Jurkat, Clone E6-1 (cell line): ENCODE data around the gene VEGFA.
"Not testable (repeated sequence)": the region's sequence is repeated elsewhere in the genome, so short reads cannot be mapped to it uniquely, and the experiment has no call there.

Experiments
- DNase-seq: peaks from one replicate; pipeline ENCODE4 v3.0.0-alpha.2; 2011; ENCODE audit warnings: low read depth, low spot score
- H3K4me3 ChIP-seq: 2 replicates; pipeline ENCODE4 v1.5.1; 2011; ENCODE audit warnings: mild to moderate bottlenecking, low read length, control low read depth, moderate library complexity

VEGFA gene

DNA sequence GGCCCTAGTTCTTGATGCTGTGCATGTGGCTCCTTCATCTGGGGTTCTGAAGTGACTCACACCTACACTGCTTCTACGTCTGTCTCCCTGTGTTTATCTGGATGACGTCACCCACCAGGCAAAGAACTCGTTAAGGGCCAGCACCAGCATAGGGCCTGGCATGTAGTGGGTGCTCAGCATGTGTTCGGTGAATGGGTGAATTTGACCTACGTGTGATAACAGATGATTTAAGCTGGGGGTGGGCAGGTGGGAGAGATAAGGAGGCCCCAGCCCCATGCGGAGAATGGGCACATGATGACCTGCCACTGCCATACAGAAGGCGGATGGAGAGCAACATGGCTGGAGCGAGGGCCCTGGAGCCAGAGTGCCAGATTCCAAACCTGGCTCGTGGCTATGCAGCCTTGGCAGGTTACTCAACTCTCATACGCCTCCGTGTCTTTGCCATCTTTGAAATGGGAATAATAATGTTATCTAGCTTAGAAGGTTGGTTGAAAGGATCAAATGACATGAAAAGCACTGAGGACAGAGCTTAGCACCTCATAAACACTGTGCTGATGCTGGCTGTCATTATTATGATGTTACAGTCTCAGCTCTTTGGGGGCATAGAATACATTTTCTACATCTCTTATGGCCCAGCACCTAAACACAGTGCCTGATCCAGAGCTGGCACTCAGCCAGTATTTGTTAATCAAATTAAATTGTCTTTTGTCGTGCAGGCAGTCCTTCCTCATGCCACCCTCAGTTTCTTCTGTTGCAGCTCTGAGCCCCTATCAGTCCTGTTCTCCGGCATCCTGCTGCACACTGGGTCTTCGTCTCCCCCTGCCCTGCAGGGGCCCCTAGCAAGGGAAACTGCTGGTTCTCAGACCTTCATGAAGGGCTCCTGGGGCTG, 39.6 kb downstream of the VEGFA start:
- no peak overlapping the region for H3K4me3 ChIP-seq
- no peak for DNase-seq

DNA sequence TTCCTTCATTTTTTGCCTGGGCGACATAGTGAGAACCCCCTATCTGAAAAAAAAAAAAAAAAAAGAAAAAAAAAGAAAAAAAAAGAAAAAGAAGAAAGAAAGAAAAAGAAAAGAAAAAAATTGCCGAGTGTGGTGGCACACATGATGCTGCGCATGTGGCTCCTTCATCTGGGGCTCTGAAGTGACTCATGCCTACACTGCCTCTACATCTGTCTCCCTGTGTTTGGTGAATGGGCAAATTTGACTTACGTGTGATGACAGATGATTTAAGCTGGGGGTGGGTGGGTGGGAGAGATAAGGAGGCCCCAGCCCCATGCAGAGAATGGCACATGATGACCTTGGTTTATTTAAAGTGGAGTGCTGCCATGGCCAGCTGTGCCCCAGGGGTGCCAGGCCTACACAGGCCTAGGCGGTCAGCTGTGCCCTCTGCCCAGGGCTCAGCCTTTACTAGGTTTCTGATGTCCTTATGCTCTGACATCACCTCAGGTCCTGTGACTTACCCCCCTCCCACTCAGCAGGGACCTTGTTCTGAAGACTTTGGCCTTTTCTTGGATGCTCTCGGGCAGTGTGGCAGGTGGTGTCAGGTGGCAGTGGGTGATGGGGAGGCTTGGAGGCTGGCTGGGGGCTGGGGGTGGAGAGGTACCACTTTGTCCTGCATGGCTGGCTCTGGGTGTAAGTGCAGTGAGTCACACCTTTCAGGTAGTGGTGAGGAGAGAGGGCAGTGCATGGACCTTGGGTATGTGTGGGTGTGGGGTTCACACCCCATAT, 41.1 kb downstream of the VEGFA start:
- no peak for DNase-seq
- H3K4me3 ChIP-seq: no peak overlapping the region

DNA sequence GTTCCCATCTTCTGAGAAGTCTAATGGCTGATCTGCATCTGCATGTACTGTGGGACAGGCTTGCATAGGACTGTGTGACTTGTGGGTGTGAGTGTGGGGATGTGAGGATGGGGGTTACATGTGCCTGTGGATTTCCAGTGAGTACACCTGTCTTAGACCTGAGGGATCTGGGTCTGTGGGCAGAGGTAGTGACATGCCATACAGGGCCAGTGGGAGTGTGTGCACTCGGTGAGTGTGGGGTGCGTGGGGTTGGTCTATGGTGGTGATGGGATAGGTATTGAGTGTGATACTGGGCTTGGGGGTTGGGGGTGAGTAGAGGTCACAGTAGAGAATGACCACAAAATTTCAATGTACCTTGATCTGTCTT, 41.7 kb downstream of the VEGFA start:
- no peak overlapping the region for H3K4me3 ChIP-seq
- no peak for DNase-seq

DNA sequence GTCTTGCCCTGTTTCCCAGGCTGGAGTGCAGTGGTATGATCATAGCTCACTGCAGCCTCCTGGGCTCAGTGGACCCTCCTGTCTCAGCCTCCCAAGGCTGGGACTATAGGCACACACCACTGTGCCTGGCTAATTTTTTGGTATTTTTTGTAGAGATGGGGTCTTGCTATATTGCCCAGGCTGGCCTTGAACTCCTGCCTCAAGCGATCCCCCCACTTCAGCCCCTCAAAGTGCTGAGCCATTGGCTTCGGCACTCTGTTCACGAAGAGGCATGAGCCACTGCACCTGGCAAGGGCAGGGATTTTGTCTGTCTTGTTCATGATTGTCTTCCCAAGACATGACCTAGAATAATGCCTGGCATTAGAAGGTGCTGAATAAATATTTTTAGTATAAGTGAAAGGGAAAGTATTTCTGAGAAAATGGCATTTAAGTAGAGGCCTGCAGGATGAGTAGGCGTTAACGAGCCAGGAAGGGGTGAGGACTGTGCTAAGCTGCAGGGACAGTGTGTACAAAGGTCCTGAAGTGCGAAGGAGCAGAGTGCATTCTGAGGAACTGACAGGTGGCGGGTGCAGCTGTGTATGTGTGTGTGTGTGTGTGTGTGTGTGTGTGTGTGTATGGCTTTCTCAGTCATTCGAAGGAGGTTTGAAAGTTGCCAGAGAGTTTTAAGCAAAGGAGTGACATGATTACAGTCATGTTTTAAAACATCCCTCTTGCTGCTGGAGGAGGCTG, 43.0 kb downstream of the VEGFA start:
- peak; percentile 37 for DNase-seq
- no peak overlapping the region for H3K4me3 ChIP-seq

DNA sequence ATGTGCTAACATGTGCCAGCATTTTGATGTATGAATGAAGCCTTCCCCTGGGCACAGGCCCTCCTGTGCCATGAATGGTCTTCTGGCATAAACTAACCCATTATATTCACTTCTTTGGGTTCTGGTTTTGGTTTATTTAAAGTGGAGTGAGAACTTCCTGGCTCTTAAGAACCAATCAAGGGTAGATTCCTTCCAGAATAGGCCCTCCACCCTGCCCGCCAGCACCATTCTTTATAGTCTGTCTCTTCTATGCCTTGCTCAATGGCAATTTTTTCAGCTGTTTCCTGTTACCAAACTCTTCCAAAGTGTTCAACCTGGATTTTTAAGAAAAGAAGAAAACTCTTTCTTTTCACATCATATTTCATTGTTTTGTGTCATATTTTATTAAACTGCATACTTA, 44.1 kb downstream of the VEGFA start:
- H3K4me3 ChIP-seq: no peak overlapping the region
- no peak for DNase-seq

DNA sequence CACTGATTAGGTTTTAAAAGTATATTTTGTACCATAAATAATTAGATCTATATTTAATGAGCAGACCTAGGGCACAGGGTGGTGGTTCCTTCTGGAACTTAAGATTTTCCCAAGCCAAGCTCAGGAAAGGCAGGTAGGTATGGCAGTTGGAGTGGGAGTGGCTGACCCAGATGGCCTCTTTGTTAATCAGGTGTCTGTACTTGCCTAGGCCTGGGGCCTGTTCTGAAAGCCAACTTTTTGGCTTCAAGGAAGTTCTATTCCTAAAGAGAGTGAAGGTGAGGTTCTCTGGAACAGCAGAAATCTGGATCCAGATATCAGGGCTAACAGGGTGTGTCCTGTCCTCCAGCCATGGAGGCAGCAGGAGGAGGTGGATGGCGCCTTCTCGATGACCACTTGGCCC, 44.9 kb downstream of the VEGFA start:
- H3K4me3 ChIP-seq: no peak overlapping the region
- DNase-seq: no peak

DNA sequence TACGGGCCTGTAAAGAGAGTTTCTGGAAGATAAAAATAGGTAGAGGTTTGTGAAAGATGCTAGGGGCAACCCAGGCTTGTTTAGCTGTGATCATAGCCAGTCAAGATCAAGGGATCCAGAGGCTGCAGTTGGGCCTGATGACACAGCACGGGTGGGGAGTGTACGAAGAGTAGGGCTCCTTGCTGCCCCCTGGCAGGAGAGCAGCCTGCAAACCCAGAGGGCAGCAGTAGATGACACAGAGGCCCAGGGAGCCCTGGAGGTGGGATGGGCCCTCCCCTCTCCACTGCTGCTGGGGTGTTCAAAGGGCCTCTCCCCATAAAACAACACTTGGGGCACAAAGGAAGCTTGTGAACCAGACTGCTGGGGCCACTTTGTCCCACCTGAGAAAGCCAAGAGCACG, 47.2 kb downstream of the VEGFA start:
- peak; percentile 10 for DNase-seq
- H3K4me3 ChIP-seq: no peak overlapping the region

DNA sequence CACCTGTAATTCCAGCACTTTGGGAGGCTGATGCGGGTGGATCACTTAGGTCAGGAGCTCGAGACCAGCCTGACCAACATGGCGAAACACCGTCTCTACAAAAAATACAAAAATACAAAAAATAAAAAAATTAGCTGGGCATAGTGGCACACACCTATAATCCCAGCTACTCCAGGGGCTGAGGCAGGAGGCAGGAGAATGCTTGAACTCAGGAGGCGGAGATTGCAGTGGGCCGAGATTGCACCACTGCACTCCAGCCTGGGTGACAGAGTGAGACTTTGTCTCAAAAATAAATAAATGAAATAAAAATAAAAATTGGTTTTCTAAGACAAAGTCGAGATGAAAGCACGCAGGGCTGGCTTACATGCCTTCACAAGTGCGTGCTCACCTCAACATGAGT, 49.0 kb downstream of the VEGFA start:
- H3K4me3 ChIP-seq, DNase-seq: not testable (repeated sequence)

DNA sequence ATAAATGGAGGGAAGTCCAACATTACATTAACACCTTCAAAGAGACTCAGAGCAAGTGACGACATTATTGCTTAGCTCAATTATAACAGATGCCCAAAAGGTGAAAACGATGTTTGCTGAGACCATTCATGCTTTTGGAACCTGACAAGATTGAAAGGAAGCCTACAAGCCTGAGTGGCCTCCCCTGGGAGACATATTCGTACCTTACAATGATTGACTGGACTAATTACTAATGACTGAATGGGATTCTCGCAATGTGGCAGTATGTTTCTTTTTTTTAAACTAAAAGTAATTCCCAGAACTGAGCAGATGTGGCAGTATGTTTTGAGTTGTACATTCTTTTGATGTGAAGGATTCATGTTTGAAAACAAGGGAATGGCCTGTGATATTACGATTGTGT, 49.9 kb downstream of the VEGFA start:
- H3K4me3 ChIP-seq: no peak overlapping the region
- DNase-seq: no peak

DNA sequence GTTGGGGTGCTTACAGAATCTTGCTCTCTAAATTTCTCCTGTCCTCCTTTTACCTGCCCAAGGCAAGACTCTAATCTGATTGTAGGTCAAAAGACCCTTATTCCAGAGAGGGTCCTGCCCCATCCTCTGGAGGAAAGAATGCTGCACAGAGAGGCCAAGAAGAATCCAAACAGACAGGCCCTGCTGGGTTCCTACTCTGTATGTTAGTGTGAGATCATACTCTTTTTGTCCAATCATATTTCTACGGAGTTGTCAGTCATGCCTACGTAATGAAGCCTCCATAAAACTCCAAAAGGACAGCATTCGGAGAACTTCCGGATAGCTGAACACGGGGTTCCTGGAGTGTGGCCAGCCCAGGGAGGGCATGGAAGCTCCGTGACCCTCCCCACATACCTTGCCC, 50.5 kb downstream of the VEGFA start:
- DNase-seq: no peak
- no peak overlapping the region for H3K4me3 ChIP-seq

DNA sequence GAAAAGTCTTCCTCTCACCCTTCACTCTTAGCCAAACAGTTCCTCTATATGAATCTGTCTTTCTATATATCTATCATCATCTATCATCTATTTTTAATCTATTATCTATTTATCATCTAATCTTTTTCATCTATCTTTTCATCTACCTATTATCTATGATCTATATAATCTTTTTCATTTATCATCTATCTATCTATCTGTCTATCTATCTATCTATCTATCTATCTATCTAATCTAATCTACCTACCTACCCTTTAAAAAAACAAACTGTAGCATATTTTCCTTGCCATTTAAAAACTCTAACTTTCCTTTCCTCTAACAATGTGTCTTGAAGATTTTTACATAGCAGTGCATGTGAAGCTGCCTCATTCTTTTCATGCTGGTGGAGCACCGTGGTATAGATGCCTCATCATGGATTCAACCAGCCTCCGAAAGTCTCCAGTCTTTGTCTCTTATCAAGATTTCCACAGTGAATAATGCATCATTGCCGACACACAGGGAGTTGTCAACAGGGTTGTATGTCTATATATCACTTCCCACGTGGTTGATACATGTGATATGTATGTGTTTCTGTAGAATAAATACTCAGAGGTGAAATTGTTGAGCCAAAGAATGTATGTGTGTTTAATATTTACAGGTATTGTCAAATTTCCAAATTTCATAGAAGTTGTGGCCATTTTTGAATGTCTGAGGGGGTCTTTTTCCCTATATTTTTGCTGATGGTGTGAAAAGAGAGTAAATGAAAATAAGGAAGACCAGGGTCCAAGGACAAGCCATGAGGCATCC, 51.3 kb downstream of the VEGFA start:
- no peak for DNase-seq
- H3K4me3 ChIP-seq: no peak overlapping the region

DNA sequence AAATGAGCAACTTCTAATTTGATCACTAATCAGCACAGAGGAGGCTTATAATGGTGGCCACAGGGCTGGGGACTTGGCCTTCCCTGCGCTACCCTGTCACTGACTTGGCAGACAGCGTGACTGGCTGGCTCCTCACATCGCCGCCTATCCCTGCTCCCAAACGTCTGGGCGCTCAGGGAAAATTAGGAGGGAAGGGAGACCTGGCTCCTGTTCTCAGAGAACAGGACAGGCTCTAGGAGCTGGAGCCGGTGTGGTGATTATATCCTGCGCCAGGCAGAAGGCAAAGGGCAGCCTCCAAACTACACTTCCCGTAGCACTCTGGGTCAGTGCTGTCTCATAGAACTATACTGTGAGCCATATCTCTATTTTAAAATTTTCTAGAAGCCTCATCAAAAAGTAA, 53.4 kb downstream of the VEGFA start:
- DNase-seq: no peak
- H3K4me3 ChIP-seq: no peak overlapping the region

DNA sequence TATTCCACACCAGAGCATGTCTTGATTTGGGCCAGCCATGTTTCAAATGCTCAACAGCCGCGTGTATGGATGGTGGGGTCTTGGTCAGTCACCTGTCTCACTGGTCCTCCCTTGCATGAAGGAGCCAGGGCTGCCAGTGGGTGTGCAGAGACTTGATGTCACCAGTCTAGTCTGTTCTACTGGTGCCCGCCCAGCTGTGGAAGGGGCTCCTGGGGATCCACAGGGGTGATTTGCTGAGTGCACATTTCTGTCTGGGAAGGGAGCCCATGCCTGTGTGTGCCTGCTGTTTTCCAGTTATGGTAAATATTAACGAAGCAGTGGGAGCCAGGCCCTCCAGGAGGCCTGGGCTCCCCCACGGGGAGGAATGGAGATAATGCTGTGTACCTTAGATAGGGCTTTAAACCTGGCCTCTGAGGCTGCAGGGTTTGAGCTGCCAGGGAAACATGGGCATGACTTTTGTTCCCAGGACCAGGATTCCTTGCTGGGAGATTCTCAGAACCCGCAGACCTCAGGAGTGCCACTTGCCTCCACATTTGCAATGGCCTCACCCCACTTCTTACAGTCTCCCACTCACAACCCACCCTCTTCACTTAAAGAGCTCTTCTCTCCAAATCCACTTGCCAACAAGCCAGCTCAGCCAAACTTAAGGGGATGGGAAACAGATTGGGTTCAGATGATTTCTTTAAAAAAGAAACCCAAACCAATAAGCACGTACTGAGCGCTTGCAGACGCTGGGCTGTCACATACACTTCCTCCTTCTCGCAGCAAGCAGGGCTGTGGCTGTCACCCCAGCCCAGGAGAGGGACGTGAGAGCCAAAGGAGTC, 54.1 kb downstream of the VEGFA start:
- no peak overlapping the region for H3K4me3 ChIP-seq
- no peak for DNase-seq

DNA sequence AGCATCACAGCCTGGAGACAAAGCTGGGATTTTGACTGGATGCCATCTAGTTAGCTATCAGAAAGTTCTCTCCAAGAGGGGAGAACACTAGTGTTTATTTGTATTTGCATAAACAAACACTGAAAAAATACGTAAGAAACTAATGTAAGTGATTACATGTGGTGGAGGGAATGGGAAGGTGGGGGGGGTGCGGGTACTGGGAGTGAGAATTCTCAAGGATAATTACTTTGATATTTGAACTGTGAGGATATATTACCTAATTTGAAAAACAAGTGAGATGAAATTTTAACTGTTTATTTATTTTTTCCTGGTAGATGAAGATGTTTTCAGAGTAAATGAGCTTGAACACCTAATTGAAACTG, 54.7 kb downstream of the VEGFA start:
- DNase-seq: no peak
- no peak overlapping the region for H3K4me3 ChIP-seq

DNA sequence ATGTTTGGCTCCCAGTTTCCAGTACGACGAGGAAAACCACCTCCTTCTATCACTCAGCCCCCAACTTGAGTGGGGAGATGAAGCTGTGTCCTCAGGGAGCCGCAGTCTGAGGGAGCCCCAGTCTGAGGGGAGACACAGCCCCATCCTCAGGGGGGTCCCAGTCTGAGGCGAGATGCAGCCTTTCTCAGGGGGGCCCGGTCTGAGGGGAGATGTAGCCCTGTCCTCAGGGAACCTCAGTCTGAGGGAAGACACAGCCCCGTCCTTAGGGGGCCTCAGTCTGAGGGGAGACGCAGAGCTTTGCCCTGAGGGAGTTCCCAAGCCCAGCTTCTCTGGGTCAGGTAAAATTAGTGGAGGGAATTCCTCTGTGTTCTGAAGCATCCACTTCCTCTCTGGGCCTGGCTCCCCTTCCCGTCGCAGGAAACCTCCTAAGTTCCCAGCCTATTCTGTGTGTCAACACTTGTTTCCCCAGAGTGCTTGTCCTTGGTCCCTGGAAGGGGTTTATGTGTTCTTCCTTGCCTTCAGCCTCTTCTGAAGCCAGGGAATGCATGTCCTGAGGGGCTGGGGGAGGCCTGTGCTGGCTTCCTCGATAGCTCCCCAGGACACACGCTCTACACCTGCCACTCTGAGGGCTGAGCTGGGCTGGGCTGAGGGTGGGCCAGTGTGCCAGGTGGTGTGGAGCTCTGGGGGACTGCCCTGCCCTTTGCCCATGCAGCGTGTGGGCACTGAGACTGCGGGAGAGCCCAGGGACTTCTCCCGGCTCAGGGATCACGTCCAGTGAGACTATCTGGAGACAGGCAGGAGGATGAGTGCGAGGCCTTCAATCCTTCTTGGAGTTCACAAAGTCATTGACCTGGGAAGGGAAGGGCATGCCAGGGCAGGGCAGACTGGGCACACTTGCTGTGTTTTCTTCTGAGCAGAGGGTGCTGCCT, 55.4 kb downstream of the VEGFA start:
- no peak overlapping the region for H3K4me3 ChIP-seq
- DNase-seq: no peak

DNA sequence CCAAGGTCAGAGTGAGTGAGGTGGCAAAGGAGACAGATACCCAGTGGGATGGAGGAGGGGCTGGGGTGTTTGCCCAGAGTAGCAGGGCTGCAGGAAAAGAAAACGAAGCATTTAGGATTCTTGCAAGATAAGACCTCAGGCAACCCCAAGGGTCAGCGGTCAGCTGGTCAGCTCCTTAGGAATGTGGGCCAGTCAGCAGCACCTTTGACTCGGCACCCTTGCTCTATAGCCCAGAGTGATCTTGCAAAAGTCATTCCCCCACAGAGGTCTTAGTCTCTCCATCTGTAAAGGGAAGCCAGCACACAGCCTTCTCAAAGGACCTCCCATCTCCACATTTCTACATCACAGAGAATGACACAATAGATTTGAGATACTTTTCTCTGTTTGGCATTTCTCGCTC, 56.7 kb downstream of the VEGFA start:
- H3K4me3 ChIP-seq: no peak overlapping the region
- no peak for DNase-seq

DNA sequence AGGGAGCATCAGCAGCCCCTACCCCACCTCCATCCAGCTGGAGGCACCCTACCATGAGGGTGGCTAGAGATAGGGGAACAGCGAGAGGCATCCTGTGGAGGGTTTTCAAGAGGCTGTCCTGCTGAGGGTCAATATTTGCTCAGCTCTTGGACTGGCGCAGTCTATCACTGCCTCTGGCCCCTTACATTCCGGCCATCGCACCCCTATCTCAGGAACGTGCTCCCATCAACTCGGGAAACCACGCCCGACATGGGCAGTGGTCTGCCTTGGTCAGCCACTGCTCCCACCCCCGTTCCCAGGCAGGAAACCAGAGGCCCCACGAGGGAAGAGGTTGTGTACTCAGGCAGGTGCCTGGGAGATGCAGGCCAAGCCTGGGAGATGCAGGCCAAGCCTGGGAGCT, 57.9 kb downstream of the VEGFA start:
- no peak overlapping the region for H3K4me3 ChIP-seq

DNA sequence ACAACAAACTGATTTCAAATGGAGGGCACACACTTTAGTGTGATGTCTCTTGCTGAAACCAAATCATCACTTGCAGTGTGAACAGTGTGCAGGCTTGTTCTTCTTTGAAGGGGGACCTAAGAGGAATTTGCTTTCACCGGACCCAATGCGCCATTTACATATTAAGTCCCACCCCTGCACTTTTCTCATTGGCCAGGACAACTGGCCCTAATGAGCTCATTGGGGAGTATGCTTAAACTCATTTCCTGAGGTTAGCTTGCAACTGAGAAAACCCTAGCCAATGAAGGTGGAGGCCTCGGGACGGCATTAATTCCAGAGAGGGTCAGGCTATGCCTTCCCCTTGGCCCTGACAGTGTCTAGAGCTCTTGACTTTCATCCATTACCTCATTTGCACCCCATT, 58.7 kb downstream of the VEGFA start:
- no peak overlapping the region for H3K4me3 ChIP-seq
- DNase-seq: no peak

More for the DNA sequence above, 57.9 kb downstream of the VEGFA start:
- no peak for DNase-seq
